ENCODE results near the gene LUC7L3.
"Not testable (repeated sequence)": the region's sequence is repeated elsewhere in the genome, so short reads cannot be mapped to it uniquely, and the experiment has no call there.

The LUC7L3 gene

GRCh38 chr17:50710025-50710424 lies 9.4 kb upstream of the LUC7L3 start:
- DNase-seq (ENCODE audit: low read depth): no peak

DNA sequence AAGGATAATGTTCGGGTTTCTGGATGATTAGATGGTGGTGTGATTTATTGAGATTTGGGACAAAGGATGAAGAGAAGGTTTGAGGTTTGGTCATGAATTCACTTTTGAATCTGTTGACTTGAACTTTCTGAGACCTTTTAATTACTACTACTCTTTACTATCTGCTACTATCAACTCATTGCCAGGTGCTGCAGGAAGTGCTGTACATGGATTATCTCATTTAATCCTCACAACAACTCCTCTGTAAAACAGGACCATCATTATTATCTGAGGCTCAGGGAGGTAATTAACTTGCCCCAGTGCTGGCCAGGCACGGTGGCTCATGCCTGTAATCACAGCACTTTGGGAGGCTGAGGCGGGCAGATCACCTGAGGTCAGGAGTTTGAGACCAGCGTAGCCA lies 8.8 kb upstream of the LUC7L3 start:
- DNase-seq (ENCODE audit: low read depth): no peak

DNA sequence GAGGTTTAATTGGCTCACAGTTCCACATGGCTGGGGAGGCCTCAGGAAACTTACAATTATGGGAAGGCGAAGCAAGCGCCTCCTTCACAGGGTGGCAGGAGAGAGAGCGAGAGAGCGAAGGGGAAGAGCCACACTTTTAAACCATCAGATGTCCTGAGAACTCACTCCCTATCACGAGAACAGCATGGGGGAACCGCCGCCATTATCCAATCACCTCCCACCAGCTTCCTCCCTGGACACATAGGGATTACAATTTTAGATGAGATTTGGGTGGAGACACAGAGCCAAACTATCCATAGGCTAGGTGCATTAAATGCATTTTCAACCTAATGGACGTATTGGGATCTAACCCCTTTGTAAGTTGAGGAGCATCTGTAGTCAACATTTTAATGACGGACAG lies 6.8 kb upstream of the LUC7L3 start:
- DNase-seq (ENCODE audit: low read depth): no peak

GRCh38 chr17:50715471-50715870 lies 3.9 kb upstream of the LUC7L3 start:
- no peak for DNase-seq (ENCODE audit: low read depth)

- DNase-seq (ENCODE audit: low read depth): no peak
Measured at GRCh38 chr17:50719924-50720794, 756 bp downstream of the LUC7L3 start.

GRCh38 chr17:50721194-50722010 lies 2.0 kb downstream of the LUC7L3 start:
- DNase-seq (ENCODE audit: low read depth): no peak

DNA sequence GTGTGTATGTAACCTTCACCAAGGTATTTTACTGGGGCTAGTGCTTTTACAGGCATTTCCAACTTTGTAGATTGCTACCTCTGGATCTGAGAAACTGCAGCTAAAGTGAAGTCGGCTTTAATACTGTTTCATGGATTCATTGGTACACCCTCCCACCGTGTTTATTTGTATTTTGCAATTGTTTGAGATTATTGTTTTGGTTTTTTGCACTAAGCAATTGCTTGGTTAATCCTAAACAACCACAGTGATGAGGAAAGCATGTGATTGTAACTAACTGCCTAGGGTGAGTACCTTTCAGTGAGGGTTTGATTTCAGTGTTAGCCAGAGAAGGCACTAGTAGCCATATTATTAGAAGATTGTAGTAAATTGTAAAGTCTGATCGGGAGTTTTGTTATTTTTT lies 3.3 kb downstream of the LUC7L3 start:
- DNase-seq (ENCODE audit: low read depth): no peak

DNA sequence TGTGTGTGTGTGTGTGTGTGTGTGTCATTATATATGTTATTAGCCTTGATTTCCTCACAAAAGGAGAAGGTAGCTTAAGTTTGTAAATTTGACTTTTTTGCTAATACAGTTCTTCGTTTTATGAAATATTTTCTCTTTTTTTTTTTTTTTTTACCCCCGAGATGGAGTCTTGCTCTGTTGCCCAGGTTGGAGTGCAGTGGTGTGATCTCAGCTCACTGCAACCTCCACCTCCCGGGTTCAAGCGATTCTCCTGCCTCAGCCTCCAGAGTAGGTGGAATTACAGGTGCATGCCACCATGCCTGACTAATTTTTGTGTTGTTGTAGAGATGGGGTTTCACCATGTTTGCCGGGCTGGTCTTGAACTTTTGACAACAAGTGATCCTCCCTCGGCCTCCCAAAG lies 5.2 kb downstream of the LUC7L3 start:
- DNase-seq (ENCODE audit: low read depth): not testable (repeated sequence)

- DNase-seq (ENCODE audit: low read depth): no peak
Measured at GRCh38 chr17:50725769-50726655, 6.6 kb downstream of the LUC7L3 start.

DNA sequence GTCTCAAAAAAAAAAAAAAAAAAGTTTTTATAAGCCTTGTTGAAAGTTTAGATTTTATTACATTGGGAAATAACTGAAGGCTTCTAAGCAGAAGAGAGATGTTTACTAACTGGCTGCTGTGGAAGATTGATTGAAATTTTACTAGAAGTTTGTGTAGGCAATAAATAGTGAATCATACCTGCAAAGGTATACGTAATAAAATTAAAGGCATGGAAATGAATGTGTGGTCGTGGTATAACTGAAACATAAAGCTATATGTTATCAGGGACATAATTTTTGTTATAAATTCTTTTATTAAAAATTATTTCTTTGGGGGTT lies 8.7 kb downstream of the LUC7L3 start:
- no peak for DNase-seq (ENCODE audit: low read depth)

- no peak for DNase-seq (ENCODE audit: low read depth)
Measured at GRCh38 chr17:50728881-50729765, 9.7 kb downstream of the LUC7L3 start.

DNA sequence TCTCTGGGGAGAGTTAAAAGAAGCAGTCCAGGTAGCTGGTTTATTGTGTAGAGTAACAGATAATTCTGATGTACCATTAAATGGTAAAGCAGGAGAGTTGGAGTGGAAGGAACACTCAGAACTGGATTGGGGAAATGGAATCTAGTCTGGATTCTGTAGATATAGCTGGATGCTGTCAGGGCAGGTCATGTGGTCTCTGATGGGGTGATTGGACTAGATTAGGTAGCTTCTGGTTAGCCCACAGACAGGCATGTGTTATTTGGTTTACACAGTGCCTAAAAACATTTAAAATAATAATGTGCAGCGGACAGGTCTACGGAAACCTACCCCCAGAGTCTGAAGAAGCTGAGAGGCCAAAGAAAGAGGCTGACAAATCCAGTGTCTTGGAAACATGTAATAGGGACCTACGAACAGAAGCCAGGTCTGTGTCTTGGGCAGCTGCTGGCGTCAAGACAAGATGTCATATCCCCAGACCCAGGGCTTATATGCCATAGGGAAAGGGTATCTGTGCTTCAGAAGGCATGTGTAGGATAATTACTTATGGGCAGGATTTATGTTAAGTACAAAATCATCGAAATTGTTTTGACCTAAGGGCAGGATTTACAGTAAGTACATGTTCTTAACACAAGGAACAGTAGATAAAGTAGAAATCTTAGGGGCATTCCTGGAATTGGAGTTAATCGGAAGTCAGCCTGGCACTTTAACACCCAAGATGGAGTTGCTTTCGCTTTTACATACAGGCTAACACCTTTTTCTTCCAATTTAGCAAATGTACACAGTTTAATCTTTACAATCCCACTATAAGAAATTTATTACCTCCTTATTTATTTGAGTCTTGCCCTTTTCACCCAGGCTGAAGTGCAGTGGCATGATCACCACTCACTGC lies 12.4 kb downstream of the LUC7L3 start:
- no peak for DNase-seq (ENCODE audit: low read depth)

- no peak for DNase-seq (ENCODE audit: low read depth)
Measured at GRCh38 chr17:50735287-50735686, 15.9 kb downstream of the LUC7L3 start.

DNA sequence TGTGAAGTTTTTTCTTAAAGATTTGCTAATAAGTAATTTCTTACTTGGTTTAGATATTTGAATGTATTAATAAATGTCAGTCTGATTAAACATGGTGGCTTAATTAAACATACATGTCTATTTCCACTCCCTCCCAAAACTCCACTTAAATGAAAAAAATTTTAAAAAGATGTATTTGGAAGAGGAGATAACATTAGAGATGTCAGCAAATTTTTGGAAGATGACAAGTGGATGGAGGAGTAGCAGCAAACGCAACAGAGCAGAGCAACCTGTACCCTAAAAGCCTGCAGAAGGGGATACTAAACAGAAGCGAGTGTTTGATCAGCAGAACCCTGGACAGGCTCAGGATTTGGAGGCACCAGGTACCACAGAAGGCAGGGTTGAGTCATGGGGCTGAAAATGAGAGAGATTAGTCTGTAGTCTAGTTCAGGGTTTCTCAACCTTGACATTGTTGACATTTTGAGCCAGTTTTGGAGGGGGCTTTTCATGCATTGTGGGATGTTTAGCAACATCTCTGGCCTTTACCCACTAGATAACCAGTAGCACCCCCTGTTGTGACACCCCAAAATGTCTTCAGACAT lies 17.8 kb downstream of the LUC7L3 start:
- no peak for DNase-seq (ENCODE audit: low read depth)

DNA sequence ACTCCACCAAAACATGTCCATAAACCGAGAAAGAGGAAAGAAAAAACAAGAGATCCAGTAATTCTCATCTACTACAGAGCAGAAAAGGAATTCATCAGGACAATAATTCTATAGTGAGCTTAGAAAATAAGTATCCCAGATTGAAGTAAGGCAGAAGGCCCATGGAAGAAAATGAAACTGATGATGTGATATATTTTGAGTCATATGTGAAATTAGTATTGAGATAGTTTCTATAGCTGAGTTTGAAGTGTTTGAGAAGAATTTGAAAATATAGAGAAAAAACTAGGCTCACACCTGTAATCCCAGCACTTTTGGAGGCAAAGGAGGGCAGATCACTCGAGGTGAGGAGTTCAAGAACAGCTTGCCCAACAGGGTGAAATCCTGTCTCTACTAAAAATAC lies 19.7 kb downstream of the LUC7L3 start:
- no peak for DNase-seq (ENCODE audit: low read depth)

DNA sequence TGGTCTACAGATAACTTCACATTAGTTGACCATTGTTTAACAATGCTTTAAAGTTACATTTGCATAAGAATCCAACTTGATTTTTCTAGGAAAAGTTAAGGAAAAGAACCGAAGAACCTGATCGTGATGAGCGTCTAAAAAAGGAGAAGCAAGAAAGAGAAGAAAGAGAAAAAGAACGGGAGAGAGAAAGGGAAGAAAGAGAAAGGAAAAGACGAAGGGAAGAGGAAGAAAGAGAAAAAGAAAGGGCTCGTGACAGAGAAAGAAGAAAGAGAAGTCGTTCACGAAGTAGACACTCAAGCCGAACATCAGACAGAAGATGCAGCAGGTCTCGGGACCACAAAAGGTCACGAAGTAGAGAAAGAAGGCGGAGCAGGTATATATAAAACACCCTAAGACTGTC lies 26.2 kb downstream of the LUC7L3 start:
- no peak for DNase-seq (ENCODE audit: low read depth)

DNA sequence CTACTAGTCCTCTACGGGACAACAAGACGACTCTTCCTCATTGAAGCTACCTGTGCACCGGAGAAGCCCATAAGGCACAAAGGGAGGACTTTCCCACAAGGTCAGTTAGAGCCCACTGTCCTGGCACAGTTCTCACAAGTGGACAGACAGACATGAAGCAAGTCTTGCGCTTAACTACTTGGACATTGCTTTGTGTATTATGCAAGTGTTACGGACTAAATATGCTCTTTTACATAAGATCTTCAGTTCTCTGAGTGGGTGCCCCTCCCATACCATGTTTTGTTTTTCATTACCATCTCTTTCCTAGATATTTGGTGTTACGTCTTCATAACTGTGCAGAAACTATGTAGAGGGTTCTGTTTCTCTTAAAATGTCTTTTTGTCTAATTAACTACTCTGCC lies 29.8 kb downstream of the LUC7L3 start:
- no peak for DNase-seq (ENCODE audit: low read depth)

GRCh38 chr17:50754521-50754920 lies 35.1 kb downstream of the LUC7L3 start:
- DNase-seq (ENCODE audit: low read depth): no peak

DNA sequence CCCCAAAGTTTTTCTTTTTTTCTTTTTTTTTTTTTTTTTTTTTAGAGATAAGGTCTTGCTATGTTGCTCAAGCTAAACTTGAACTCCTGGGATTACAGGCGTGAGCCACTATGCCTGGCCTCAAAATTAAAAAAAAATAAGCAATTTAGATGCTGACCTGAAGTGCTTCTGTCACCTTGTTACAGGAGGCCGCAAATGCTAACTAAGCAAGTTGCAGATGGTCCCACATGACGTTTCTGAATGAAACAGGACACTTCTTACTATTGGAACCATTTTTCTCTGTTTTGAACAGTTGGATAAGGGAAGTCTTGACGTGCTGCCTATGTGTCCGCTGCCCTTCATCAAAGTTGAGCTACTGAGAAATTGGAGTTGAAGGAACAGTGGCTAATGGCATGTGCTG lies 39.1 kb downstream of the LUC7L3 start:
- no peak for DNase-seq (ENCODE audit: low read depth)

GRCh38 chr17:50758989-50759544 lies 39.7 kb downstream of the LUC7L3 start:
- no peak for DNase-seq (ENCODE audit: low read depth)

Measured in stimulated activated CD4-positive, alpha-beta T cell treated with anti-CD3 and anti-CD28 coated beads, Interleukin-2, amount 100 ng/mL, for 4 hours (primary cell).